NCI-H146 treated with DMSO at 0.1 percent for 48 hours (cell line): ENCODE data around the gene MCU.
"Not testable (repeated sequence)": the region's sequence is repeated elsewhere in the genome, so short reads cannot be mapped to it uniquely, and the experiment has no call there.

Experiments
- DNase-seq: peaks from one replicate; lab custom pipeline; 2025; ENCODE audit not compliant: unreplicated experiment; lab: John Stamatoyannopoulos, UW

MCU gene

DNA sequence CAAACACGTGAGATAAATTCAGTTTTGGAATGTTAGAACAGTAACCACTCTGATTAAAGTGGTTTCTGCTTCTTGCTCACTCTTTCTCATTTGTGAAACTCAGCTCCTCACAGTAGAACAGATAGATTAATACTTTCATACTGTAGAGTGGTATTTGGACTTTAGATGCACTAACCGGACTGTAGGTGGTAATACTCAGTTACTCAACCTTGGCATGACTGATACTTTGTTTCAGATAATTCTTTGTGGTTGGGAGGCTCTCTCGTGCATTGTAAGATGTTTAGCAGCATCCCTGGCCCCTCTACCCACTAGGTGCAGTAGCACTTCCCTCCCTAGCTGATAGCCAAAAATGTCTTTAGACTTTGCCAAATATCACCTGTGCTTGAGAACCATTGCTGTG, 37.6 kb downstream of the MCU start:
- DNase-seq = no peak

DNA sequence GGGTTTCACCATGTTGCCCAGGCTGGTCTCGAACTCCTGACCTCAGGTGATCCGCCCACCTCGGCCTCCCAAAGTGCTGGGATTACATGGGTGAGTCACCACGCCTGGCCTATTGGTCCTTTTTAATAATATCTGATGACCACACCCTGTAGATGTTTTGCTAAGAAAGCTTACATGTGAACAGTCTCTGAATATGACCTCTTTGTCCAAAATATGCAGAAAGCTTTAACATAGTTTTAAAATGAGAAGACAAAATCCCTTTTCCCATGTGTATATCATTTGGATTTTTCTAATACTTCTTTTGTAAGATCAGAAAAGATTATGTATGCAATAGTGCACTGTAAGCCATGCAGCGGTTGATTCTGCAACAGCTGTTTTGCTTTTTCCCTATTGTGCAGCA, 38.5 kb downstream of the MCU start:
- no peak for DNase-seq

DNA sequence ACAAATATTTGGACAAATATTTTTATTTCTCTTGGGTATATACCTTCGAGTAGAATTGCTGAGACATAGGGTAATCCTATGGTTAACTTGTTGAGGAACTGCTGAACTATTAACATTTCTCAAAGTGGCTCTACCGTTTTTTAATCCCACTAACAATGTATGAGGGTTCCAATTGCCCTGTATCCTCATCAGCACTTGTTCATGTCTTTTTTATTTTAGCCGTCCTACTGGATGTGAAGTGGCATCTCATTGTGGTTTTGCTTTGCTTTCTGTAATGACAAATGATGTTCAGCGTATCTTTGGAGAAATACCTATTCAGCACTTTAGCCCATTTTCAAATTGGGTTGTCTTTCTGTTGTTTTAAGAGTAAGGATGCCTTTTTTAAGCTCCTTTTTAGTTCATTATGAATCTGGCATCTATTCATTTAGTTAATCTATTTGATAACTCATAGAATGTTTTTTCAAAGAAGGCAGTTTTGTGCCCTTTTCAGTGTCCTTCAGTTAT, 40.0 kb downstream of the MCU start:
- DNase-seq = no peak

DNA sequence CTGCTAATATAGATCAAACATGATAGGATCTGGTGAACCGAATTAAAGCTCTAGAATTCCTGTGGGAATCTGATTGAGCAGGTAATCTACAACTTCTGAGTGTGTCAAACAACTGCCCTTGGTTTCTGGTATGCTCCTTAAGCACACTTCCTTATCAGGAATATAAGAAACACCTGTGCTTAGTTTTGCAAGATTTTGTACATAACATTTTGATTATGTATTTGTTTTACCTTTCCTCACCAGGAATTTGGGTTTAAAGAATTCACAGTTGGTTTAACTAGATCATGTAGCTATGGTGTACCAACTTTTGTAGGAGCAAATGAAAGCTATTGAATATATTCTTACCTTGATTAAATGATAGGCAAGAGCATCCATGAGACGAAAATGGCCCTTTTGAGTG, 40.6 kb downstream of the MCU start:
- DNase-seq = no peak

DNA sequence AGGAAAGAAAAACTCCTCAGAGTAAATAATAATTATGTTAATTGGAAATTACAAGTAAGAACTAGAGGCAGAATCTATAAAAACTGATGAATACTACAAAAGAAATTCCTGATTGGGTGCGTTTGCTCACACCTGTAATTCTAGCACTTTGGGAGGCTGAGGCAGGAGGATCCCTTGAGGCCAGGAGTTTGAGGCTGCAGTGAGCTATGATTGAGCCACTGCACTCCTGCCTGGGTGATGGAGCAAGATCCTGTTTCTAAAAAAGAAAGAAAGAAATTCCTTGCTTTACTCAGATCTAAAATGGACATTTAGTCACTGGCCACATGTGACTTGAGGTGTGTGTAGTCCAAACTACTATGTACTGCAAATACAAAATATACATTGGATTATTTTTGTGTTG, 42.0 kb downstream of the MCU start:
- DNase-seq = no peak

DNA sequence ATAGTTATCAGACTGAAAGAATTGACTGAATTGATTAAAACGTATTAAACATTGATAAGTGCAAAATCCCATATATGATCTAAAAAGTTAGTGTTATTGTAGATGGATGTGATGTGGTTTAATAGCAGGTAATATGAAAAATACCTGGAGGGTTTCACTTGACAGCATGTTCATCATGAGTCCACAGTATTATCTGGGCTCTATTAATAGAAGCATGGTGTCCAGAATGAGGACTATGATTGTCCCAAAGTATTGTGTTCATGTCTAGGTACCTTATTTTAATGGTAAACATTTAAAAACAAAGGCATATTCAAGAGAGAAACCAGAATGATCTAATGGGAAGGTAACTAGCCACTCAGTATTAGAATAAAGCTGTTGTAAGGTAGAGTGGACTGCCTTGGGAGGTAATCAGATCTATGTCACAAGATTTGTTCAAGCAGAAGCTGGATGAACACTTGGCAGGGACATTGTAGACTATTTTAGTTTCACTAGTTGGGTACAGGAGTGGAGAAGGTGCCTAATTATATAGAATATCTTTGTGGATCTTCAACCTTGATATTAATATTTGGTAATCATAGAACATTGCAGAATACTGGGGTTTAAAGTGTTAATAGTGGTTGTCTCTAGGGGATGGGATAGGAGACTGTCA, 43.5 kb downstream of the MCU start:
- DNase-seq = no peak

DNA sequence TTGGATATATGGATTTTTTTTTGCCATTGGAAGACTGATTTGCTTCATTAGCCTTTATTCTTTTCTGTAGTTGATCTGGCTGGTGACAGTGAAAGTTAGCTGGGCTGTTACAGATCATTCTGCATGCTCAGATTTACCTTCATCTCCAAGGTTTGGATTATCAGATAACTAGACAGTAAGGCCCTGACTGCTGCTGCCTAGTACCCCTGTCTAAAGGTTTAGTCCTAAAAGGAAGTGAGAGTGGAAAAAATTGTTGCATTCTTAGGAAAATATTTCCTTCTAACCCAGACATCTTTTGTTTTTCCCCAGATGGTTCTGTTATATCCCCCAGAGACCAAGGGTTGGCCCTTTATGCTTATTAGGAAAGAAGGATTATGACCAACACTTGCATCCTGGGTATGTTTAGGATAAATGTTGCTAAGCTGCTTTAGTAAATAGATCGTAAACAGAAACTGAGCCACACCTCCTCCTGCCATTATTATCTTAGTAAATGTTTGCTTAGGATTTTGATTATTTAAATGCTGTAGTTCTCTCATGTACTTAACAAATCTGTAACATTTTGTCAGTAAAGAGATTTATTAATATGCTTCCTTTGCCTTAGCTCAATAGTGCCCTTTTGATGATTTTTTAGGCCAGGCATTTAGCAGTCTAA, 44.4 kb downstream of the MCU start:
- DNase-seq = no peak

DNA sequence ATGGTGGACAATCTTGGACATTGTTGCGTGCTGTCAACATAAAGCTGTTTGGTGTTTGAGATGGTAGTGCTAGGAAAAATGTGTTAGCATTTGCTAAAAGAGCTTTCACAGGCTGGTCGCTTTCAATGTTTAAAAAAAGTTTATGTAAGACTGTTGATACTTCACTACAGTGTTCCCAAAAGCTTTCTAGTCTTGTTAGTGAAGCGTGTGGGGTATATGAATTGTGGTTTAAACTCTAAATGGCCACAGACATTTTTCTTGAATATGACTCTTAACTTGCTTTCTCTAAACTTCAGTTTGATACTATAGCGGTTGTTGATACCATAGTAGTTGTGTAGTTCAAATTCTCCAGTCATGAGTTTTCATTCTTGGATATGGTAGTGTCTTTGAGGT, 44.9 kb downstream of the MCU start:
- no peak for DNase-seq

DNA sequence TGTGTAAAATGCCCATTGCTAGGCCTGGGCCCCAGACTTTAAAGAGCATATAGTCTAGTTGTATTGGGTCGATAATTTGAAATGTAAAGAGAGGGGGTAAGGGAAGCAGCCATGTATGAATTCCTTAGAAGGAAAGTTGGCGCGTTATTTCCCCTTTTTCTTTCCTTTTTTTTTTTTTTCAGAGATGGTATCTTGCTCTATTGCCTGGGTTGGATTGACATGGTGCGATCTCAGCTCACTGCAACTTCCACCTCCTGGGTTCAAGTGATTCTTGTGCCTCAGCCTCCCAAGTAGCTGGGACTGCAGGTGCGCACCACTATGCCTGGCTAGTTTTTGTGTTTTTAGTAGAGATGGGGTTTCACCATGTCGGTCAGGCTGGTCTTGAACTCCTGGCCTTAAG, 45.4 kb downstream of the MCU start:
- not testable (repeated sequence) for DNase-seq

DNA sequence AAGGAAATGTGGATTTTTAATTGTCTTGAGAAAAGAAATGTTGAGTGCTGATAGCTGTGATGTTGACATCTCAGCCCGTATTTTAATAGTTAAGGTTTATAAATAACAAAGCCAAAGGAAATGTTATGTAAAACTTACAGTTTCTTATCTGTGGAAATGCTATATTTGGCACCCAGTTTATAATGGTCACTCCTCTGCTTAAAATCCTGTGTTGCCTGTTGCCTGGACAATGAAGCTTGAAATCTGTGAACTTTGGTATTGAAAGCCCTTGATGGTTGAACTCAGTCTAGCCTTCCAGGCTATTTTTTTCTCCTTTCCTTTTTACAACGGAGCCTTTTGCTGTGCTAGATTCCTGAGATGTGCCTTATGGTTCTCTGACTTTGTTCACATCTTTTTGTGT, 46.5 kb downstream of the MCU start:
- DNase-seq = no peak

DNA sequence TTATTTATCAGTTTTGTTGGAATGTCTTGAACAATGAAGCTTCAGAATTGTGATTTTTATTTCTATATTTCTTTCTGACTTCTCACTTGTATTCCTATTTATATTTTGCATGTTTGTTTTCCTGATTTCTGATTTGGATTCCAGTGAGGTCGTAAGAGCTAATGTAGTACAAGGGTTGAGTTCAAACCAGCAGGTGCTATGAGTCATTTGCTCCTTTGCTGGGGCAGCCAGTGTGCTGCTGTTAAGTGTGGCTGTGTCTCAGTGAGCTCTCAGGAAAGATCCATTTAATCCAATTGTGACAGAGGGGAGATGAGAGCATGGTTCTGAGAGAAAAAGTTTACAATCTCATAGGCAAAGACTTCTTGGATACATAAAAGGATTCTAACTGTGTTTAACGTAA, 48.6 kb downstream of the MCU start:
- DNase-seq = no peak

DNA sequence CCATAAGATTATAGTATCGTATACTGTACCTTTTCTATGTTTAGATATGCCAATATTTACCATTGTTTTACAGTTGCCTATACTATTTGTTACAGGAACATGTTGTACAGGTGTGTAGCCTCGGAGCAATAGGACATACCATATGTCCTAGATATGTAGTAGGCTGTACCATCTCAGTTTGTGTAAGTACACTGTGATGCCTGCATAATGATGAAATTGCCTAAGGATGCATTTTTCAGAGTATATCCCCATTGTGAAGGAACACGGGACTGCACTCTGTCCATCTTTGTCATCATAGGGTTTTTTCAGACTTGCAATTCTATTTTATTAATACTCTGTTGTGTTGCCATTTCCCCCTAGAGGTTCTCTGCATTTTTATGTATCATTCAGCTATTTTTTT, 50.1 kb downstream of the MCU start:
- DNase-seq = no peak

DNA sequence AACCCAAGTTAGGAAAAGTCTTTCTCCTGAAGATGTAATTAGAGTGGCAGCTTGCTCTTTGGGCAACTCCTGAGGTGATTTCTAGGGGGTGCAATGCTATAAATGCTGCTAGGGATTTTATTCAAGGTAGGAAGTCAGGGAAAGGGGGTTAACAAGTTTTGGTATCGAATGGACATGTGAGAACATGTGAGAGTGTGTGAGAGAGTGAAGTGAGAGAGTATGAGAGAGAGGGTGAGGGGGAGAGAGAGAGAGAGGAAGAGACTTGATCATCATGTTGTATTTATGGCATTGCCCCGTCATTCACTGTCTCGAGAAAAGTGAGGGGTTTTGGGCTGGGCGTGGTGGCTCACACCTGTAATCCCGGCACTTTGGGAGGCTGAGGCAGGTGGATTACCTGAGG, 50.9 kb downstream of the MCU start:
- DNase-seq = no peak

DNA sequence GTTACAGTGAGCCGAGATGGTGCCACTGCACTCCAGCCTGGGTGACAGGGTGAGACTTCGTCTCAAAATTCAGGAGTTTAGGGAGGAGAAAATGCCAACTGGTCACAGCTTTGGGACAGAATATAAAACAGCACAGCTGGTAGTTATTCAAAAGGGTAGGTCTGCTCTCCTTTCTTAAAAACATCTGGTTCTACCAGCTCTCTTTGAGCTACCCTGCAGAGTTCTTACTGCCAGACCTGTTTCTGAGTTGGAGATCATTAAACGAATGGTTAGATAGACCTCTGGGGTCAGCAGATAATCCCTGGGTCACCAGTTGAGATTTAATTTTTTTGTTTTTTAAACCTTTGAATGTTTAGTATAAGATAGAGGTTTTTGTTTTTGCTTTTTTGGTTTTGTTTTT, 52.6 kb downstream of the MCU start:
- no peak for DNase-seq

DNA sequence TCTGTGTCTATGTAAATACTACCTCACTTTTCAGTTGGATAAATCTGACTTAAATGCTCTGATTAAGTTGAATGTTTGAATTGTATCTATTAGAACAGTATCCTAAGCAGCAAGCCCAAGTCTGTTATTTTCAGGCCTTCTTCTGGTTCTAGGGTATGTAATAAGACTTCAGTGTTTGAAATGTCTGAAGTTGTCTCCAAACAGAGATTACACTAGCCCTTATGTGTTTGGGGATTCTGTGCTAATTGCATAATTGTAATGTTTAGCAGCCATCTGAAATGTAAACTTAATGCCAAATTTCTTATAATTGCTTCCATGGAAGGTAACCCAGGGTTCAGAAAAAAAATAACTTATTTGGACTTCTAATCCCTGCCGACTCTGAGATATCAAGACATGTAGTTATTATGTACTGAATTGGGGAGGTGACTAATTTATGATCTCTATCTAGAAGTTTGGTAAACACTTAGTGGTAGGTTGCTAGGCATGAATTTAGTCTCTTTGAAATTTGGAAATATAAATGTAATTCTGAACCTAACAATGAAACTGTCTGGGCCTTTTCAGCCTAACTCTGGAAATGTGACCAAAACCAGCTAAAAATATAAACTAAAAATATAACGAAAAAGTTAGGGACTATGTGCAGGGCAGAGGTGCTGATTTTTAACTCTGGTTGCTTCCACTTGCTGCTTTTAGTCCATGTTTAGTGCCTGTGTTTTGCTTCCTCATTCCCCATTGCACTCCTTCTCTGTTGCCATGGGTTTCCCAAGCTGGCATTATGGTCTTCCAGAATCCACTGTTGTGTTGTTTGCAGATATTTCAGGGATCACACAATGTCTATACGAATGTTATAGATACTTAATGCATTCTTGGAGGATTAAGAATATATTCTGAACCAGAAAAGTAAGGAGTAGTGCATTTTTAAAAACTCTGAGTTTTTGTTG, 54.8 kb downstream of the MCU start:
- DNase-seq = no peak

DNA sequence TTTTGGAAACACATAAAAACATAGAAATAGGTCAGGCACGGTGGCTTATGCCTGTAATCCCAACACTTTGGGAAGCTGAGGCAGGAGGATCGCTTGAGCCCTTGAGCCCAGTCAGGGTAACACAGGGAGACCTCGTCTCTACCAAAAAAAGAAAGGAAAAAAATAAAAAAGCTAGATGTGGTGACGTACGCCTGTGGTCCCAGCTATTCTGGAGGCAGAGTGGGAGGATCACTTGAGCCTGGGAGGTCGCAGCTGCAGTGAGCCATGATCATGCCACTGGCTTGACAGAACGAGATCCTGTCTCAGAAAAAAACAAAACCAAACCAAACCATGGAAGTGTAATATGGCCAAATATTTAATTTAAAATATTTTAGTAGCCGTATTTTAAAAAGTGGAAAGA, 55.6 kb downstream of the MCU start:
- DNase-seq = no peak

DNA sequence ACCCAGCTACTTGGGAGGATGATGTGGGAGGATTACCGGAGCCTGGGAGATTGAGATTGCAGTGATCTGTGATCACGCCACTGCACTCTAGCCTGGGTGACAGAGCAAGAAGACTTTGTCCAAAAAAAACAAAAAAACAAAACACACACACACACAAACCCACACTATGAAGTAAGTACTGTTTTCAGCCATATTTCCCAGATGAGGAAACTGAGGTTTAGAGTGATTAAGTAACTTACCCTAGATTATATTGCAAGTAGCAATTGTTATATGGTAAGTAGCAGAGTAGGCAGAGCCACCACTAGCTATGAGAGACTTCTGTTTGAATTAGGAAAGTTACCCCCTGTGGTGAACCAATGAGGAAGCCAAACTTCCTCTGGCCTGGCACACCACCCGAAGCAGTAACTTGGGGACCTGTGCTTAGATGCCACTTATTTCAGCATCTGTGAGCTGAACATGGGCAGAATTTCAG, 61.9 kb downstream of the MCU start:
- no peak for DNase-seq

DNA sequence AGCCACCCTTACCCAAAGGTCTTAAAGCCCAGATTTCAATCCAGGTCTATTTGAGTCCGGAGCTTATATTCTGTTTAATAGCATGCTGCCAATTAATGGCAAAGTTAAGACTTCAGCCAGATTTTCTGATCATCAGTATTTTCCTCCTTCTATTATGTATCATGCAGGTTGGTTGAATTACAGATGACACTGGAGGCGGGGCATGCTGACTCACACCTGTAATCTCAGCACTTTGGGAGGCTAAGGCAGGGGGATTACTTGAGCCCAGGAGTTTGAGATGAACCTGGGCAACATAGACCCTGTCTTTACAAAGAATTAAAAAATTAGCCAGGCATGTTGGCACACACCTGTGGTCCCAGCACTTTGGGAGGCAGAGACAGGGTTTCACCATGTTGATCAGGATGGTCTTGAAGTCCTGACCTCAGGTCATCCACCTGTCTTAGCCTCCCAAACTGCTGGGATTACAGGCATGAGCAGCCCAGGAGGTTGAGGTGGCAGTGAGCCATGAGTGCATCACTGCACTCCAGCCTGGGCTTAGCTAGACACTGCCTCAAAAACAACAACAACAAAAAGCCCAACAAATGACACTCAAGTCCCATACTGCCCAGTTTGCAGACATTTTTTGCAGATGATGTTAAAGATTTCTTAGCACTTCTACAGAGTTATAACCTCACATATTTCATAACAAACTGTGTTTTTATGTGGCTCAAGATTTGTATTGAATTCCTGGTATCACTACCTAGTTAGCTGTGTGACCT, 62.5 kb downstream of the MCU start:
- DNase-seq = no peak

DNA sequence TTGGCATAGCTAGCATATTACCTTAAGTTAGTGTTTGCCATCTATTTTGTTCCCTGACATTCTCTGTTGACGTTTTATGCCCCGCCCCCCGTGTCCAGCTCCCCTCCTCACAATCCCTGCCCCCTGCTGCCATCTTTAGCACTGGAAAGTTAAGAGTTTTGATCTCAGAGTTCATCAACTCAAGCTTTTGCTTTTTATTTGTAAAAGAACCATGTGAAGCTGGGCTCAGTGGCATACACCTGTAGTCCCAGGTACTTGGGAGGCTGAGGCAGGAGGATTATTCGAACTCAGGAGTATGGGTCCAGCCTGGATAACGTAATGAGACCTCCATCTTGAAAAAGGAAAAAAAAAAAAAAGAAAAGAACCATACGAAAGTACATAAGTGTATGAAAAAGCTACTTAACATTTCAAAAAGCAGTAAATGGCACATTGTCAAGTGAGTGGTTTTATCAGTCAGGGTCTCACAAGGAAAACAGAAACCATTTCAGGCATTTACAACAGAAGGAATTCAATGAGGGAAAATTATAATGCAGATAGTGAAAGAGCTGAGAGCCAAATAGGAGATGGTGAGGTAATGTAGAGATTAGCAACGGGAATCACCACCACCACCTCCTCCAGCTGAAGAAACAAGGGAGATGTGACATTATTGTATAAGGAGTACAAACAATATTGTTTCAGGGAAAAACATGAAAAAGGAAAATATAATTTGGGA, 64.9 kb downstream of the MCU start:
- DNase-seq = no peak

DNA sequence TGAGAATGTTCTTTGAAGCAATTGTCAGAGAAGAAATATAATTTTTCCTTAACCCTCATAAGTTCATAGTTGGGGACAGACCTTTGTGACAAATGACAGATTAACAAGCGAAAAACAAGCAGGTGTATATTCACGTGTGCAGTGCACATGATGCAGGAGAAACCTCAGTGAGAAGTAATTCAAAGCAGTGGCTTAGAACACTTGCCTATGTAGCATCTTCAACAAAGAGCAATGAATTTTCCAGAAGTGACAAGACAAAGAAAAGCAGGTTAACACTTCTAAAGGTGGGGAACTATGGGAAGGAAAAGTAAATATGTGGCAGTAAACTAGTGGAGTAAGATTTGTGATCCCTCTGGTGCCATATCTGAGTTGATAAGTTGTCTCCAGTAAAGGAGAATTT, 65.8 kb downstream of the MCU start:
- DNase-seq = no peak
